GM21737 (cell line): ENCODE data around the gene DPP9.
"Not testable (repeated sequence)": the region's sequence is repeated elsewhere in the genome, so short reads cannot be mapped to it uniquely, and the experiment has no call there.

ENCODE experiments used
- ATAC-seq: cut with Tn5 transposase; IDR thresholded peaks from one replicate; pipeline ENCODE4 v1.9.1; 2021; ENCODE audit warnings: mild to moderate bottlenecking, moderate library complexity; ENCODE audit not compliant: unreplicated experiment

DPP9 gene

GRCh38 chr19:4691373-4691772 is 32.3 kb downstream of the DPP9 start:
- no peak for ATAC-seq

- no peak for ATAC-seq
Observed at GRCh38 chr19:4690361-4690760, 33.3 kb downstream of the DPP9 start.

- ATAC-seq, result no peak
Observed at GRCh38 chr19:4689403-4689802, 34.2 kb downstream of the DPP9 start.

- ATAC-seq, result no peak
Observed at GRCh38 chr19:4688587-4688986, 35.1 kb downstream of the DPP9 start.

GRCh38 chr19:4687396-4687795 is 36.2 kb downstream of the DPP9 start:
- no peak for ATAC-seq

- no peak for ATAC-seq
Observed at GRCh38 chr19:4686700-4687099, 36.9 kb downstream of the DPP9 start.

GRCh38 chr19:4684312-4685095 is 39.1 kb downstream of the DPP9 start:
- ATAC-seq, result no peak

GRCh38 chr19:4682417-4683200 is 41.0 kb downstream of the DPP9 start:
- no peak for ATAC-seq

- not testable (repeated sequence) for ATAC-seq
Observed at GRCh38 chr19:4680021-4680420, 43.6 kb downstream of the DPP9 start.

- ATAC-seq, result no peak
Observed at GRCh38 chr19:4678881-4679790, 44.5 kb downstream of the DPP9 start.

GRCh38 chr19:4676955-4677731 is 46.5 kb downstream of the DPP9 start:
- no peak for ATAC-seq

GRCh38 chr19:4675346-4675745 is 48.3 kb downstream of the DPP9 start:
- no peak for ATAC-seq

- no peak for ATAC-seq
Observed at GRCh38 chr19:4673726-4674125, 49.9 kb downstream of the DPP9 start.

GRCh38 chr19:4673216-4673615 is 50.4 kb downstream of the DPP9 start:
- ATAC-seq, result no peak

- no peak for ATAC-seq
Observed at GRCh38 chr19:4671185-4671851, 52.3 kb downstream of the DPP9 start.

GRCh38 chr19:4669723-4670480 is 53.7 kb downstream of the DPP9 start, which contains the start of gene MYDGF:
TSS of gene MYDGF (minus strand) at chr19:4670342. CDS start at chr19:4670334, 8 bp downstream.
- ATAC-seq, result peak; percentile 86

- ATAC-seq, result no peak
Observed at GRCh38 chr19:4664642-4665041, 59.0 kb downstream of the DPP9 start.

GRCh38 chr19:4662812-4663211 is 60.8 kb downstream of the DPP9 start:
- no peak for ATAC-seq
